HepG2 (cell line): ENCODE data around the gene CDK11A. TPM values are rescaled to one million over a fixed set of nuclear protein-coding genes. Genes with fewer than 3 reads are reported as not detected.
"Not testable (repeated sequence)": the region's sequence is repeated elsewhere in the genome, so short reads cannot be mapped to it uniquely, and the experiment has no call there.

Source experiments
- ATAC-seq: fragments of 200-7000 bp; cut with Tn5 transposase; 3 replicates; pipeline ENCODE4 v1.9.1; 2020; ENCODE audit warnings: mild to moderate bottlenecking, moderate library complexity
- BruUV-seq: library from RNA; stranded (reverse); fragments of 400-500 nt; replicated peaks from 2 replicates; lab custom pipeline; 2021; lab: Mats Ljungman, UMichigan
- CTCF ChIA-PET: fragments of 300-600 bp; formaldehyde crosslinking; extraction: SDS; loops from one replicate; lab custom pipeline; 2021; ENCODE audit warnings: low total read pairs, inconsistent platforms, low intra/inter-chr PET ratio; lab: Yijun Ruan, JAX
- POLR2A ChIA-PET: fragments of 350-600 bp; sonication (Branson Sonifier 250); formaldehyde crosslinking; loops from one replicate; lab custom pipeline; 2020; ENCODE audit warnings: antibody characterized with exemption, inconsistent platforms; lab: Yijun Ruan, JAX
- DNase-seq: peaks from one replicate; pipeline ENCODE4 v3.0.0-alpha.2; 2015; ENCODE audit warnings: low spot score
- FAIRE-seq: peaks from 3 replicates; lab custom pipeline; 2011; peaks lifted over from hg19 to GRCh38; lab: Jason Lieb, UNC
- H2AFZ ChIP-seq: one replicate; pipeline ENCODE4 v1.6.1; 2011; ENCODE audit warnings: low read length, inconsistent platforms
- H3K27ac ChIP-seq: fragments of 300-600 bp; 3 replicates; pipeline ENCODE4 v1.8.0; 2011; ENCODE audit warnings: mixed run types, mild to moderate bottlenecking, mixed read lengths, low read length, inconsistent platforms; ENCODE audit not compliant: insufficient read depth; ENCODE audit errors: extremely low read length
- H3K27me3 ChIP-seq, 2 experiments: fragments of 200-600 bp in 1 of 2; 2 replicates in 1 of 2; 3 replicates in 1 of 2; pipeline versions ENCODE4 v1.6.0 to v1.8.0; 2011; ENCODE audit warnings: low read length in 2 of 2, mild to moderate bottlenecking in 2 of 2, moderate library complexity in 2 of 2, inconsistent platforms in 1 of 2; ENCODE audit not compliant: insufficient read depth in 2 of 2, control insufficient read depth in 1 of 2
- H3K36me3 ChIP-seq, 2 experiments: fragments of 200-600 bp in 1 of 2; replicated peaks in 1 of 2; 2 replicates in 1 of 2; 3 replicates in 1 of 2; pipeline versions ENCODE4 v1.5.1 to v1.8.0; 2011; ENCODE audit warnings: low read length in 2 of 2, inconsistent platforms in 1 of 2; ENCODE audit not compliant: insufficient read depth in 2 of 2, control insufficient read depth in 1 of 2
- H3K4me1 ChIP-seq: 2 replicates; pipeline ENCODE4 v1.5.1; 2012; ENCODE audit warnings: low read length, inconsistent platforms; ENCODE audit not compliant: insufficient read depth
- H3K4me2 ChIP-seq: 2 replicates; pipeline ENCODE4 v1.6.0; 2011; ENCODE audit warnings: low read depth, low read length, inconsistent platforms
- H3K4me3 ChIP-seq, 3 experiments: fragments of 200-600 bp in 1 of 3; sonication (generic), shearing (Covaris generic) in 1 of 3; replicated peaks in 1 of 3; 2 replicates each; pipeline ENCODE4 v1.5.1; 2011 to 2016; ENCODE audit warnings: low read length in 3 of 3, inconsistent platforms in 2 of 3, low read depth in 2 of 3, mild to moderate bottlenecking in 2 of 3, control low read depth in 1 of 3, mixed read lengths in 1 of 3; ENCODE audit not compliant: insufficient read depth in 1 of 3
- H3K79me2 ChIP-seq: one replicate; pipeline ENCODE4 v1.6.1; 2011; ENCODE audit warnings: low read length, inconsistent platforms; ENCODE audit not compliant: insufficient read depth
- H3K9ac ChIP-seq: 2 replicates; pipeline ENCODE4 v1.6.0; 2011; ENCODE audit warnings: mild to moderate bottlenecking, low read depth, low read length, inconsistent platforms; ENCODE audit not compliant: insufficient read depth
- H3K9me3 ChIP-seq: 2 replicates; pipeline ENCODE4 v1.5.1; 2012; ENCODE audit warnings: mild to moderate bottlenecking, low read length
- H4K20me1 ChIP-seq: 2 replicates; pipeline ENCODE4 v1.6.0; 2011; ENCODE audit warnings: inconsistent platforms, mild to moderate bottlenecking, low read length, moderate library complexity; ENCODE audit not compliant: insufficient read depth
- ELF4 ChIP-seq: sonication (generic); formaldehyde crosslinking; IDR thresholded peaks from 2 replicates; pipeline ENCODE4 v1.5.0; 2020; ENCODE audit warnings: missing genetic modification reagents, mild to moderate bottlenecking, moderate library complexity, borderline replicate concordance
- GABPA ChIP-seq, 2 experiments: IDR thresholded peaks; 2 replicates each; pipeline ENCODE4 v1.6.1; 2011 to 2016; ENCODE audit warnings: low read depth in 2 of 2, low read length in 1 of 2, missing biosample characterization in 1 of 2, missing genetic modification characterization in 1 of 2
- HOXA3 ChIP-seq: sonication (generic); formaldehyde crosslinking; IDR thresholded peaks from 2 replicates; pipeline ENCODE4 v1.5.0; 2020; ENCODE audit warnings: missing genetic modification reagents
- KDM2A ChIP-seq: sonication (generic); formaldehyde crosslinking; IDR thresholded peaks from 2 replicates; pipeline ENCODE4 v1.4.0; 2020; ENCODE audit warnings: low read depth, missing genetic modification reagents, borderline replicate concordance
- NCOA2 ChIP-seq: sonication (generic); formaldehyde crosslinking; IDR thresholded peaks from 2 replicates; pipeline ENCODE4 v1.8.0; 2022; ENCODE audit warnings: inconsistent platforms
- ZBTB4 ChIP-seq: sonication (generic); formaldehyde crosslinking; IDR thresholded peaks from 2 replicates; pipeline ENCODE4 v1.4.0; 2020; ENCODE audit warnings: missing genetic modification reagents, mild to moderate bottlenecking, borderline replicate concordance
- ZBTB7B ChIP-seq: sonication (generic); formaldehyde crosslinking; IDR thresholded peaks from 2 replicates; pipeline ENCODE4 v1.4.0; 2020; ENCODE audit warnings: missing genetic modification reagents
- ZFP36 ChIP-seq: fragments of 150-350 bp; IDR thresholded peaks from 2 replicates; pipeline ENCODE4 v1.6.1; 2018; ENCODE audit warnings: borderline replicate concordance, low read length, low read depth; ENCODE audit not compliant: partially characterized antibody
- ZNF160 ChIP-seq: sonication (generic); formaldehyde crosslinking; IDR thresholded peaks from 2 replicates; pipeline ENCODE4 v1.8.0; 2022; ENCODE audit warnings: mild to moderate bottlenecking, inconsistent platforms, missing genetic modification reagents
- ZNF44 ChIP-seq: sonication (generic); formaldehyde crosslinking; IDR thresholded peaks from 2 replicates; pipeline ENCODE4 v1.5.1; 2020; ENCODE audit warnings: mild to moderate bottlenecking, missing genetic modification reagents
- ZNF615 ChIP-seq: sonication (generic); formaldehyde crosslinking; IDR thresholded peaks from 2 replicates; pipeline ENCODE4 v1.5.0; 2020; ENCODE audit warnings: mild to moderate bottlenecking, missing genetic modification reagents, borderline replicate concordance
- ZNF619 ChIP-seq: sonication (generic); formaldehyde crosslinking; IDR thresholded peaks from 2 replicates; pipeline ENCODE4 v1.4.0; 2020; ENCODE audit warnings: mild to moderate bottlenecking, missing genetic modification reagents
- WGBS: methylation state at CpG from one replicate; pipeline ENCODE4 v1.1.6; 2017; ENCODE audit warnings: low lambda C conversion rate; 5-methylcytosine and 5-hydroxymethylcytosine counted together
- in situ Hi-C: cut with HindIII; loops from 2 replicates; pipeline ENCODE4 v1.10.0; 2017; ENCODE audit warnings: low pct_unique_long_range_greater_than_20kb; ENCODE audit not compliant: extremely low pct_ligation_motif_present
- intact Hi-C: fragments of 100-400 bp; cut with micrococcal nuclease; formaldehyde crosslinking; loops from one replicate; pipeline ENCODE4 v1.10.0; 2022; ENCODE audit not compliant: unreplicated experiment
- polyA plus RNA-seq, 8 experiments: library from polyadenylated mRNA; depleted of rRNA in 3 of 8; stranded (reverse) in 7 of 8; unstranded in 1 of 8; fragments of >200 nt; fragmentation: Illumina TruSeq in 4 of 8; extraction: Trizol in 4 of 8; gene quantifications; 2 replicates each; pipeline versions ENCODE4 v1.2.1 to v1.2.3, GENCODE V29; 2011 to 2016; ENCODE audit warnings: low read depth in 4 of 8, missing spikeins in 1 of 8, mixed read lengths in 1 of 8; ENCODE audit not compliant: insufficient read depth in 1 of 8
- total RNA-seq, 5 experiments: library from RNA; depleted of rRNA; stranded (reverse); fragments of >200 nt; fragmentation: Illumina TruSeq; extraction: Trizol; gene quantifications; 2 replicates each; pipeline ENCODE4 v1.2.3, GENCODE V29; 2016; ENCODE audit warnings: low read depth in 1 of 5

Gene CDK11A
- total and polyA plus RNA-seq, 2 of the 13 experiments (the other 11 are each of a cell fraction or from before 2014, with no cell fraction given), result 11.2 to 17.9 TPM

GRCh38 chr1:1749941-1750340 lies 25.8 kb upstream of the CDK11A start:
- Histone ChIP-seq H3K4me1 (peaks cover 14% of the 10 kb centered on the region), H3K36me3 (peaks cover 6 to 12% of the 10 kb centered on the region in 2 experiments; a peak in 4 of 5 replicates)
- H3K4me3 ChIP-seq, H3K79me2 ChIP-seq, intact Hi-C loops, in situ Hi-C loops, H3K27me3 ChIP-seq, H3K4me2 ChIP-seq, BruUV-seq, ATAC-seq, H3K27ac ChIP-seq, DNase-seq, FAIRE-seq, CTCF ChIA-PET, H4K20me1 ChIP-seq, H2AFZ ChIP-seq, H3K9ac ChIP-seq, H3K9me3 ChIP-seq: not testable (repeated sequence)
- 80% methylated on average over 1 of the region's 9 CpGs for WGBS
- POLR2A ChIA-PET, result interaction anchor here (2.1 kb wide), 1 partner anchor 19 kb away, joined by 9 read pairs; no protein-coding TSS in a partner anchor

- H4K20me1 ChIP-seq, result no peaks in the 10 kb centered on the region
- DNase-seq (peak; percentile 65), FAIRE-seq (peak; percentile 40), ATAC-seq (peak; percentile 64)
- peak overlapping the region; percentile 55 for H3K27ac ChIP-seq
- ChIA-PET POLR2A (interaction anchor here (0.7 to 2.1 kb wide), 3 partner anchors 20 to 28 kb away, joined by 3 to 9 read pairs (median 4); no protein-coding TSS in a partner anchor), CTCF (no interaction called here)
- in situ Hi-C loops (no loop called here), intact Hi-C loops (no loop called here)
- peaks cover 14% of the 10 kb centered on the region for H3K4me1 ChIP-seq
- H3K9ac ChIP-seq, result peak overlapping the region; percentile 53
- H3K79me2 ChIP-seq, result no peaks in the 10 kb centered on the region
- H3K27me3 ChIP-seq, result no peaks in the 10 kb centered on the region
- no peak overlapping the region for H2AFZ ChIP-seq
- WGBS, result 2% methylated on average over 16 of the region's 18 CpGs
- no peaks in the 10 kb centered on the region for H3K9me3 ChIP-seq
- BruUV-seq, result no TSS peak
- peaks cover 3 to 8% of the 10 kb centered on the region in 2 experiments; a peak in 2 of 5 replicates for H3K36me3 ChIP-seq
- H3K4me2 ChIP-seq, result peak overlapping the region; percentile 82
- H3K4me3 ChIP-seq, result peak overlapping the region; percentile 40 to 69 (median 53)
- TF ChIP-seq ZBTB4, result peak; percentile 53; the same call in 1 of the 2 replicates
- TF ChIP-seq ZFP36, result no peak
- no peak for TF ChIP-seq GABPA (IDR thresholded peaks at IDR 0.05; ENCODE audit: low read depth, low read length)
- TF ChIP-seq GABPA (CRISPR knock-in tag; IDR thresholded peaks at IDR 0.05; ENCODE audit: low read depth), result no peak
- TF ChIP-seq NCOA2 (CRISPR knock-in tag), result 0 out of 2 replicates have a peak, but pooled peaks have one; percentile 14
- TF ChIP-seq HOXA3 (CRISPR knock-in tag), result 0 out of 2 replicates have a peak, but pooled peaks have one; percentile 29
- TF ChIP-seq ZNF160, result no peak
- 0 out of 2 replicates have a peak, but pooled peaks have one; percentile 28 for TF ChIP-seq KDM2A
- TF ChIP-seq ZBTB7B (CRISPR knock-in tag), result 0 out of 2 replicates have a peak, but pooled peaks have one; percentile 41
- no peak for TF ChIP-seq ZNF615 (CRISPR knock-in tag)
- 0 out of 2 replicates have a peak, but pooled peaks have one; percentile 29 for TF ChIP-seq ZNF44 (CRISPR knock-in tag)
- TF ChIP-seq ELF4 (CRISPR knock-in tag), result peak; percentile 30; the same call in 1 of the 2 replicates
- 0 out of 2 replicates have a peak, but pooled peaks have one; percentile 60 for TF ChIP-seq ZNF619 (CRISPR knock-in tag)
Observed at GRCh38 chr1:1748686-1749321, 24.6 kb upstream of the CDK11A start.
